CD14-positive monocyte (primary cell): ENCODE data around the gene UROS. TPM values are rescaled to one million over a fixed set of nuclear protein-coding genes. Genes with fewer than 3 reads are reported as not detected.

Experiments used
- DNase-seq, 3 donors: peaks; one replicate each; pipeline ENCODE4 v3.0.0-alpha.2; 2011 to 2022
- H2AFZ ChIP-seq: 2 replicates; pipeline ENCODE4 v1.6.0; 2012; ENCODE audit warnings: mild to moderate bottlenecking, low read depth, low read length, inconsistent platforms; ENCODE audit not compliant: insufficient read depth, poor library complexity, severe bottlenecking
- H3K27ac ChIP-seq, 2 donors: 1 replicate in 1 of 2; 2 replicates in 1 of 2; pipeline ENCODE4 v1.5.1; 2012 to 2013; ENCODE audit warnings: low read length in 2 of 2, control low read depth in 1 of 2, inconsistent platforms in 1 of 2, low read depth in 1 of 2, mild to moderate bottlenecking in 1 of 2
- H3K27me3 ChIP-seq, 2 donors: one replicate each; pipeline versions ENCODE4 v1.6.0 to v1.6.1; 2011 to 2013; ENCODE audit warnings: low read length in 2 of 2; ENCODE audit not compliant: control insufficient read depth in 2 of 2, insufficient read depth in 2 of 2
- H3K36me3 ChIP-seq, 2 donors: replicated peaks in 1 of 2; 1 replicate in 1 of 2; 2 replicates in 1 of 2; pipeline versions ENCODE4 v1.5.1 to v1.6.1; 2012 to 2013; ENCODE audit warnings: low read length in 2 of 2, control low read depth in 1 of 2, inconsistent platforms in 1 of 2, mild to moderate bottlenecking in 1 of 2; ENCODE audit not compliant: insufficient read depth in 2 of 2, control insufficient read depth in 1 of 2
- H3K4me1 ChIP-seq, 2 donors: 1 replicate in 1 of 2; 2 replicates in 1 of 2; pipeline versions ENCODE4 v1.5.1 to v1.6.1; 2012 to 2013; ENCODE audit warnings: low read length in 2 of 2, control low read depth in 1 of 2, inconsistent platforms in 1 of 2, mild to moderate bottlenecking in 1 of 2, moderate library complexity in 1 of 2; ENCODE audit not compliant: insufficient read depth in 2 of 2, control insufficient read depth in 1 of 2
- H3K4me2 ChIP-seq: replicated peaks from 2 replicates; pipeline ENCODE3; 2012; ENCODE audit warnings: low read length, moderate library complexity, mild to moderate bottlenecking; ENCODE audit not compliant: poor library complexity, severe bottlenecking; ENCODE audit errors: extremely low read depth
- H3K4me3 ChIP-seq, 3 experiments: fragments of 200-600 bp in 1 of 3; sonication (generic) in 1 of 3; replicated peaks in 1 of 3; 1 replicate in 2 of 3; 2 replicates in 1 of 3; pipeline ENCODE4 v1.5.1; 2011 to 2013; ENCODE audit warnings: low read length in 3 of 3, mild to moderate bottlenecking in 3 of 3, control low read depth in 2 of 3, low read depth in 2 of 3, inconsistent platforms in 1 of 3, moderate library complexity in 1 of 3
- H3K79me2 ChIP-seq: 2 replicates; pipeline ENCODE4 v1.6.0; 2012; ENCODE audit warnings: mild to moderate bottlenecking, control low read depth, inconsistent platforms, low read length, moderate library complexity; ENCODE audit not compliant: insufficient read depth
- H3K9ac ChIP-seq: 2 replicates; pipeline ENCODE4 v1.6.0; 2017; ENCODE audit warnings: low read length, mild to moderate bottlenecking; ENCODE audit not compliant: insufficient read depth, poor library complexity, severe bottlenecking
- H3K9me3 ChIP-seq, 2 donors: replicated peaks in 1 of 2; 1 replicate in 1 of 2; 2 replicates in 1 of 2; pipeline versions ENCODE4 v1.5.1 to v1.6.1; 2012 to 2013; ENCODE audit warnings: low read length in 2 of 2, control low read depth in 1 of 2; ENCODE audit not compliant: control insufficient read depth in 1 of 2, insufficient read depth in 1 of 2
- H4K20me1 ChIP-seq: 2 replicates; pipeline ENCODE4 v1.6.0; 2012; ENCODE audit warnings: mild to moderate bottlenecking, low read length, control low read depth, moderate library complexity; ENCODE audit not compliant: insufficient read depth
- H3K27ac Mint-ChIP-seq, 7 donors: one replicate each; pipeline ENCODE4 v1.8.0; 2020; ENCODE audit warnings: mild to moderate bottlenecking in 7 of 7, mixed read lengths in 7 of 7, moderate library complexity in 6 of 7, inconsistent platforms in 2 of 7
- H3K27me3 Mint-ChIP-seq, 3 donors: one replicate each; pipeline ENCODE4 v1.8.0; 2021 to 2022; ENCODE audit warnings: low read depth in 3 of 3, mild to moderate bottlenecking in 3 of 3, mixed read lengths in 3 of 3, moderate library complexity in 3 of 3, inconsistent platforms in 1 of 3
- H3K36me3 Mint-ChIP-seq, 2 donors: one replicate each; pipeline ENCODE4 v1.8.0; 2020; ENCODE audit warnings: mixed read lengths in 2 of 2, inconsistent platforms in 1 of 2, mild to moderate bottlenecking in 1 of 2
- H3K4me1 Mint-ChIP-seq: one replicate; pipeline ENCODE4 v1.8.0; 2020; ENCODE audit warnings: mild to moderate bottlenecking, mixed read lengths
- H3K4me3 Mint-ChIP-seq, 2 donors: one replicate each; pipeline ENCODE4 v1.8.0; 2020; ENCODE audit warnings: mild to moderate bottlenecking in 2 of 2, mixed read lengths in 2 of 2, moderate library complexity in 1 of 2
- H3K9me3 Mint-ChIP-seq, 7 donors: one replicate each; pipeline ENCODE4 v1.8.0; 2020 to 2022; ENCODE audit warnings: mixed read lengths in 7 of 7, mild to moderate bottlenecking in 6 of 7, moderate library complexity in 6 of 7, inconsistent platforms in 2 of 7
- WGBS: methylation state at CpG from one replicate; pipeline ENCODE4 v1.1.5; 2013; ENCODE audit warnings: missing lambda C conversion rate; ENCODE audit not compliant: insufficient coverage; 5-methylcytosine and 5-hydroxymethylcytosine counted together
- intact Hi-C, 2 donors: fragments of 100-400 bp; cut with micrococcal nuclease; formaldehyde crosslinking; loops; one replicate each; pipeline versions ENCODE4 v1.15.0 to v1.15.1; 2023
- polyA plus RNA-seq, 3 donors: library from polyadenylated mRNA; depleted of rRNA in 1 of 3; unstranded in 2 of 3; stranded (reverse) in 1 of 3; fragments of 300-500 nt in 2 of 3; fragments of >200 nt in 1 of 3; fragmentation: Illumina TruSeq in 2 of 3; gene quantifications; 1 replicate in 2 of 3; 2 replicates in 1 of 3; pipeline ENCODE4 v1.2.3, GENCODE V29; 2012 to 2021
- TF ChIP-seq, protein P1 (sequence below): fragments of 200-600 bp; IDR thresholded peaks from one replicate; pipeline ENCODE4 v1.8.0; 2022; ENCODE audit warnings: antibody characterized with exemption, mild to moderate bottlenecking

UROS gene
- polyA plus RNA-seq, 3 donors, result 18.1 to 42.3 (median 39.8) TPM

DNA sequence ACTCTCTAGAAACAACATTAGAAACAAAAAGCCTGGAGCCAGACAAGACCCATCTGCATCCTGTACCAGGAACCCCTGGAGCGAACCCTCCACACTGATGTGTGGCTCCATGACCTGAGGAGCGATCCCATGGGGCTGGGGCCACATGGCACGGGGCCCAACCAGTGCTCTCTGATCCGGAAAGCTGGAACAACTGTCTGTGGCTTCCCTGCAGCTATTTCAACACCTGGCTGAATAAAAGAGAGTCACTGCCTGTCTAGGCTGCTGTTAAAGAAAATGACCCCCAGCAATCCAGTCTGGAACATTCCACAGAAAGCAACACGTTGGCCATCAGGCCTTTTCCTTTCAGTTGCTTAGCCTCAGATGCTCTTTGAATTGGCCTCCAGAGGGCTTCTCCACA, 20.9 kb downstream of the UROS start:
- H3K4me1 ChIP-seq, result no peaks in the 10 kb centered on the region
- H3K9me3 ChIP-seq, result no peaks in the 10 kb centered on the region
- no peaks in the 10 kb centered on the region for H4K20me1 ChIP-seq
- H3K27me3 ChIP-seq, result no peaks in the 10 kb centered on the region
- no peak overlapping the region for H3K4me3 ChIP-seq
- intact Hi-C loops, result no loop called here
- TF ChIP-seq, protein P1, sequence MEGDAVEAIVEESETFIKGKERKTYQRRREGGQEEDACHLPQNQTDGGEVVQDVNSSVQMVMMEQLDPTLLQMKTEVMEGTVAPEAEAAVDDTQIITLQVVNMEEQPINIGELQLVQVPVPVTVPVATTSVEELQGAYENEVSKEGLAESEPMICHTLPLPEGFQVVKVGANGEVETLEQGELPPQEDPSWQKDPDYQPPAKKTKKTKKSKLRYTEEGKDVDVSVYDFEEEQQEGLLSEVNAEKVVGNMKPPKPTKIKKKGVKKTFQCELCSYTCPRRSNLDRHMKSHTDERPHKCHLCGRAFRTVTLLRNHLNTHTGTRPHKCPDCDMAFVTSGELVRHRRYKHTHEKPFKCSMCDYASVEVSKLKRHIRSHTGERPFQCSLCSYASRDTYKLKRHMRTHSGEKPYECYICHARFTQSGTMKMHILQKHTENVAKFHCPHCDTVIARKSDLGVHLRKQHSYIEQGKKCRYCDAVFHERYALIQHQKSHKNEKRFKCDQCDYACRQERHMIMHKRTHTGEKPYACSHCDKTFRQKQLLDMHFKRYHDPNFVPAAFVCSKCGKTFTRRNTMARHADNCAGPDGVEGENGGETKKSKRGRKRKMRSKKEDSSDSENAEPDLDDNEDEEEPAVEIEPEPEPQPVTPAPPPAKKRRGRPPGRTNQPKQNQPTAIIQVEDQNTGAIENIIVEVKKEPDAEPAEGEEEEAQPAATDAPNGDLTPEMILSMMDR, result no peak
- H3K79me2 ChIP-seq, result no peaks in the 10 kb centered on the region
- H3K36me3 Mint-ChIP-seq, result peaks cover 46 to 60% of the 10 kb centered on the region in 2 donors
- H3K27ac ChIP-seq, result no peak overlapping the region
- no peak overlapping the region for H2AFZ ChIP-seq
- H3K9ac ChIP-seq, result no peak overlapping the region
- H3K36me3 ChIP-seq, result peaks cover 33 to 87% of the 10 kb centered on the region in 2 donors
- WGBS, result 100% methylated on average over 5 of the region's 5 CpGs
- H3K27me3 Mint-ChIP-seq, result peaks cover 0 to 2% (median 0%) of the 10 kb centered on the region in 3 donors
- no peak for DNase-seq
- no peaks in the 10 kb centered on the region for H3K4me1 Mint-ChIP-seq
- no peaks in the 10 kb centered on the region for H3K9me3 Mint-ChIP-seq
- no peak overlapping the region for H3K4me3 Mint-ChIP-seq
- no peak overlapping the region for H3K27ac Mint-ChIP-seq
- no peak overlapping the region for H3K4me2 ChIP-seq

DNA sequence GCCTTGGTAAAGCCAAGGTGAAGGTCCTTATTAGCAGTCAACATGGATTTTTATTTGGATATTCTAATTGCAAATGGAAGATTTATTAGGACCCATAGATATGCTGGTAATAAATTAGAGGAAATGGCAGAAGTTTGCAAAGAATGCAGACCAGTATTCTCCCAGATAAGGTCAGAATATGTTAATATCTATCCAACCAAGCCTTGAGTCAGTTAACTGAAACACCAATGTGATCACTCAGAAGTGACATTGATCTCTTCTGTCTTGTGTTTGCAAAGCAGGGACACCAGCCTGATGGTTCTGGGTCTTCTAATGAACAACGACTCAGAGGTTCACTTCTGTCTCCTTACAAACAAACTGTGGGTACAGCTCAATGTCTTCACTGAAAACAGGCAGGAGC, 21.5 kb downstream of the UROS start:
- intact Hi-C loops, result no loop called here
- no peaks in the 10 kb centered on the region for H3K79me2 ChIP-seq
- H3K27ac ChIP-seq, result no peak overlapping the region
- no peak overlapping the region for H2AFZ ChIP-seq
- no peak for DNase-seq
- peaks cover 43 to 58% of the 10 kb centered on the region in 2 donors for H3K36me3 Mint-ChIP-seq
- no peaks in the 10 kb centered on the region for H3K4me1 ChIP-seq
- H4K20me1 ChIP-seq, result no peaks in the 10 kb centered on the region
- H3K27me3 Mint-ChIP-seq, result peaks cover 0 to 2% (median 0%) of the 10 kb centered on the region in 3 donors
- H3K27ac Mint-ChIP-seq, result no peak overlapping the region
- H3K4me1 Mint-ChIP-seq, result no peaks in the 10 kb centered on the region
- H3K9me3 Mint-ChIP-seq, result no peaks in the 10 kb centered on the region
- H3K27me3 ChIP-seq, result no peaks in the 10 kb centered on the region
- H3K36me3 ChIP-seq, result peaks cover 29 to 84% of the 10 kb centered on the region in 2 donors
- H3K4me3 Mint-ChIP-seq, result no peak overlapping the region
- WGBS, result no CpG with 5 or more reads among the region's 1 CpG
- no peak overlapping the region for H3K4me2 ChIP-seq
- no peak overlapping the region for H3K4me3 ChIP-seq
- H3K9ac ChIP-seq, result no peak overlapping the region
- H3K9me3 ChIP-seq, result no peaks in the 10 kb centered on the region
- TF ChIP-seq, protein P1, result no peak
